Measurements from ENCODE around the gene NOP56. TPM values are rescaled to one million over a fixed set of nuclear protein-coding genes. Genes with fewer than 3 reads are reported as not detected.

Gene NOP56
- total RNA-seq, 1 donor from 2014 or later, result 517 TPM

DNA sequence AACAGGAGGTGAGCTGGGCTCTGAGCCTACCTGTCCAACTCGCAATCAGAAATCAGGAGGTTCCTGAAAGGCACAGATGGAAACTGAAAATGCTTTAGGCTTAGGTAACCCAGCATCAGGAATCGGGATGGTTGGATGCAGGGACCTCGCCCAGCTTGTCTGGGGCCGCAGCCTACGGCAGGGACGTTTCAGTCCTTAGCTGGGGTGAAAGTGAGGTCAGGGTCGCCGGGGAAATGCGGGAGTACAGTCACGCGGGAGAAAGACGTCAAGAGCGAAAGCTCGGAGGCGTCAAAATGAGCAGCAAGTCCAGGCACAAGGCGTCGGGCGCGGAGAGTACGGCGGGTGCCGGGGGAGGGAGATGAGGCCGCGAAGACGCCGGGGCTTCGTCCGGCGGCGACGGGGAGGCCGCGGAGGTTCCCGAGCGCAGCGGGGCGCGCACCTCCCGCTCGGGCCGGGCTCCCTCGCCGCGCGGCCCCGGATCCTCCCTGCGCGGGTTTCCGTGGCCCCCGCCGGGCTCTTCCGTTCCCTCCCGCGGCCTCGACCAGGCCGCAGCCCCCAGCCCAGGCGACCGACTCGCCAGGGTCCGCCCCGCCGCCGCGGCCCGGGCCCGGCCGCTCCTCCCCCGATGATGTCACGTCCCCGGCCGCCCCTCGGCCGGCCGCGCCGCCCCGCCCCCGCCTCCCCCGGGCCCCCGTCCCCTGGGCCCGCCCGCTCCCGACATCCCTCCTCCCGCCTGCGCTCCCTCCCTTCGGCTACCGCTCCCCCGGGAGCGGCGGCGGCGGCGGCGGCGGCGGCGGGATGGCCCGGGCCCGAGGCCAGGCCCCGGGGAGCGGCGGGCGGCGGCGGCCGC is 39.8 kb downstream of the NOP56 start, which contains the start of gene EBF4:
TSS of gene EBF4 (plus strand) at position 745 of the 850 bp plus-strand sequence. CDS start 866 bp downstream, outside the sequence.
- peak within 1 kb of the TSS; percentile 48 for H3K27ac Mint-ChIP-seq (ENCODE audit: unreplicated experiment)
- DNase-seq (ENCODE audit: low read depth, low spot score), result peak; percentile 22
- H3K4me3 Mint-ChIP-seq, result peak within 1 kb of the TSS; percentile 89
- peaks cover 81% of the 10 kb centered on the region for H3K27me3 Mint-ChIP-seq (ENCODE audit: low read depth)
- H3K9me3 Mint-ChIP-seq, result no peaks in the 10 kb centered on the region
- peaks cover 32% of the 10 kb centered on the region for H3K4me1 Mint-ChIP-seq
- TF ChIP-seq, protein P1, sequence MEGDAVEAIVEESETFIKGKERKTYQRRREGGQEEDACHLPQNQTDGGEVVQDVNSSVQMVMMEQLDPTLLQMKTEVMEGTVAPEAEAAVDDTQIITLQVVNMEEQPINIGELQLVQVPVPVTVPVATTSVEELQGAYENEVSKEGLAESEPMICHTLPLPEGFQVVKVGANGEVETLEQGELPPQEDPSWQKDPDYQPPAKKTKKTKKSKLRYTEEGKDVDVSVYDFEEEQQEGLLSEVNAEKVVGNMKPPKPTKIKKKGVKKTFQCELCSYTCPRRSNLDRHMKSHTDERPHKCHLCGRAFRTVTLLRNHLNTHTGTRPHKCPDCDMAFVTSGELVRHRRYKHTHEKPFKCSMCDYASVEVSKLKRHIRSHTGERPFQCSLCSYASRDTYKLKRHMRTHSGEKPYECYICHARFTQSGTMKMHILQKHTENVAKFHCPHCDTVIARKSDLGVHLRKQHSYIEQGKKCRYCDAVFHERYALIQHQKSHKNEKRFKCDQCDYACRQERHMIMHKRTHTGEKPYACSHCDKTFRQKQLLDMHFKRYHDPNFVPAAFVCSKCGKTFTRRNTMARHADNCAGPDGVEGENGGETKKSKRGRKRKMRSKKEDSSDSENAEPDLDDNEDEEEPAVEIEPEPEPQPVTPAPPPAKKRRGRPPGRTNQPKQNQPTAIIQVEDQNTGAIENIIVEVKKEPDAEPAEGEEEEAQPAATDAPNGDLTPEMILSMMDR (conservative IDR thresholded peaks at IDR 0.05), result no peak
- H3K36me3 Mint-ChIP-seq (ENCODE audit: low read depth), result peaks cover 5% of the 10 kb centered on the region

DNA sequence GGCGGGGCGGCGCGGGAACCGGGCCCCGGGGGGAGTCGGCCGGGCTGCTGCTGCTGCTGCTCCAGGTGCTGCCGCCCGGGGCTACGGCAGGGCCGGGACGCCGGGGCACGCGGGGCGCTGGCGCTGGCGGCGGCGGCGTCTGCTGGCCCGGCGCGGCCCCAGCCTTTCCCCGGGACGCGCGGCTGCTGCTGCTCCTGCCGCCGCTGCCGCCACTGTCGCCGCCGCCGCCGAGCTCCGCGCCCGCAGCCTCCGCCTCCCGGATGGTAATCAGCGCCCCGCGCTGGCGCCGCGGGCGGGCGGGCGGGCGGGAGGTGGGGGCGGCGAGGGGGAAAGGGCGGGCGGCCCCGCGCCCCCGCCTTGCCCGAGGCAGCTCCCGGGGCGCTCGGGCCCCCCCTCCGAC is 40.5 kb downstream of the NOP56 start:
- Mint-ChIP-seq H3K36me3 (ENCODE audit: low read depth) (peaks cover 5% of the 10 kb centered on the region), H3K27ac (ENCODE audit: unreplicated experiment) (no peak overlapping the region), H3K27me3 (ENCODE audit: low read depth) (peaks cover 77% of the 10 kb centered on the region), H3K4me3 (no peak overlapping the region), H3K4me1 (peaks cover 28% of the 10 kb centered on the region), H3K9me3 (no peaks in the 10 kb centered on the region)
- TF ChIP-seq, protein P1 (conservative IDR thresholded peaks at IDR 0.05), result no peak
- no peak for DNase-seq (ENCODE audit: low read depth, low spot score)

DNA sequence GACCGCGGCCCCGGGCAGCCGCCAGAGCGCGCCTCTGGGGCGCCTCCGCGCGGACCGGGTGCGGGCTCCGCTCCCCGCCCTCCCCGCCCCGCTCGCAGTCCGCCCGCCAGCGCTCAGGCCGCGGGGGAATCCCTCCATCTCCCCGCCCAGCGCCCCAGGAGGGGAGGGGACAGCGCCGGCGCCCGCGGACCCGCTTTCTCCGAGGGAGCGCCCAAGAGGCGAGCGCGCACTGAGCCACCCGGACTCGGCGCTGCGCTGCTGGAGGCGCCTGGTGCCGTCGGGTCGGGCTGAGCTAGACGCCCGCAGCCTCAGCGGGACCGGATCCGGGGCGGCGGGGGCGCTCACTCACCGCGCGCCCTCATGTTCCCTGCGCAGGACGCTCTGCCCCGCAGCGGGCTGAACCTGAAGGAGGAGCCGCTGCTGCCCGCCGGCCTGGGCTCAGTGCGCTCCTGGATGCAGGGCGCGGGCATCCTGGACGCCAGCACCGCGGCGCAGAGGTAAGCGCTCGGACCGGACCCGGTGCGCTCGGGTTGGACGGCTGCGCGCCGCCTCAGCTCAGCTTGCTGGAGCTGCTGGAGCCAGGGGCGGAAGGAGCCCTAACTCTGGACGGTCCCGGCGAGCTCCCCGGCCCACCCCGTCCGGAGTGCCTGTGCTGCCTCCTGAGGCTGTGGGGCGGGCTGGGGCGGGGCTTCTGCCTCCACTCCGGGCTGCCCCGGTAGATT is 41.0 kb downstream of the NOP56 start:
- peaks cover 74% of the 10 kb centered on the region for H3K27me3 Mint-ChIP-seq (ENCODE audit: low read depth)
- H3K36me3 Mint-ChIP-seq (ENCODE audit: low read depth), result peaks cover 5% of the 10 kb centered on the region
- peaks cover 22% of the 10 kb centered on the region for H3K4me1 Mint-ChIP-seq
- peak; percentile 36 for DNase-seq (ENCODE audit: low read depth, low spot score)
- H3K9me3 Mint-ChIP-seq, result no peaks in the 10 kb centered on the region
- no peak overlapping the region for H3K4me3 Mint-ChIP-seq
- TF ChIP-seq, protein P1 (conservative IDR thresholded peaks at IDR 0.05), result no peak
- no peak overlapping the region for H3K27ac Mint-ChIP-seq (ENCODE audit: unreplicated experiment)

DNA sequence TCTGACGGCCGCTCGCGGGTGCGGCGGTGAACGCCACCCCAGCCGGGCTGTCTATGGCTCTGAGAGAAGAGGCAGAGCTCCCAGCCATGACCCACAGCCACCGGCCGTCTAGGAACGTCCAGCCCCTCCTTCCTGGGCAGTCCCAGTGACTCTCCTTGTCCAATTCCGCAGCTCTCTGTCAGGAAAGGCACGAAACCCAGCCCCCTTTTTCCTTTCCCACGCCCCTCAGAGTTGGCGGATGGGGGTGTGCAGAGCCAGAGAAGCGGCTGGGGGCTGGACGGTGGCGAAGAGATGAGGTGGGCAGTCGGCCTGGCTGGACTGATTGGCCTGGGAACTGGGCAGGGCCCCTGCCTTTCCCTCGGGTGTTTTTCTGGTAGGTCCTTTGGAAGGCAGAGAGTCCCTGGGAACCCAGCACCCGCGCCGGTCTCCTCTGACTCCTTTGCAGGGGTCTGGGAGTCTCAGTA is 41.6 kb downstream of the NOP56 start:
- H3K4me1 Mint-ChIP-seq, result peaks cover 20% of the 10 kb centered on the region
- no peaks in the 10 kb centered on the region for H3K9me3 Mint-ChIP-seq
- peaks cover 5% of the 10 kb centered on the region for H3K36me3 Mint-ChIP-seq (ENCODE audit: low read depth)
- TF ChIP-seq, protein P1 (conservative IDR thresholded peaks at IDR 0.05), result no peak
- H3K27ac Mint-ChIP-seq (ENCODE audit: unreplicated experiment), result no peak overlapping the region
- no peak for DNase-seq (ENCODE audit: low read depth, low spot score)
- H3K27me3 Mint-ChIP-seq (ENCODE audit: low read depth), result peaks cover 75% of the 10 kb centered on the region
- no peak overlapping the region for H3K4me3 Mint-ChIP-seq

DNA sequence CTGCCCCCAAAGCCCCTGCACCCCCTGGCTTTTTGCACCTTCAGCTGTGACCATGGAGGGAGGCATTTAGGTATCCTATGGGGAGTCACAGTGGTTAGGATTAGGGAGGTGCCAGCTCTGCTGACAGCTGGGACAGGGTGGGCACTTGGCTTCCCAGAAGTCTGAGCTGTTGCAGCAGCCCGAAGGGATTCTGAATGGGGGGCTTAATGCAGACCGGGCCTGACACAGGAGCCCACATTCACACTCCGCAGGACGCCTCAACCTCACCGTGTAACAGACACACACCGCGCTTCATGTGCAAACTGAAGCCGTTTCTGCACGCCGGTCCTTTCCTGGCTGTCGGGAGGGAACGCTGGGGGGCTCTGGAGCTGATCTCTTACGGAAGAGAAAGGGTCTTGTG is 42.1 kb downstream of the NOP56 start:
- Mint-ChIP-seq H3K36me3 (ENCODE audit: low read depth) (peaks cover 5% of the 10 kb centered on the region), H3K4me1 (peaks cover 20% of the 10 kb centered on the region), H3K4me3 (peak overlapping the region; percentile 79), H3K27me3 (ENCODE audit: low read depth) (peaks cover 75% of the 10 kb centered on the region), H3K9me3 (no peaks in the 10 kb centered on the region), H3K27ac (ENCODE audit: unreplicated experiment) (no peak overlapping the region)
- no peak for DNase-seq (ENCODE audit: low read depth, low spot score)
- TF ChIP-seq, protein P1 (conservative IDR thresholded peaks at IDR 0.05), result no peak

Measured in neural crest cell (in vitro differentiated cells).